ENCODE measurements around the gene TIMP2.
"Not testable (repeated sequence)": the region's sequence is repeated elsewhere in the genome, so short reads cannot be mapped to it uniquely, and the experiment has no call there.

TIMP2 gene

GRCh38 chr17:78925662-78926555, 722 bp upstream of the TIMP2 start:
- no peak for DNase-seq

- DNase-seq: no peak
Observed at GRCh38 chr17:78924481-78925151, 571 bp downstream of the TIMP2 start.

GRCh38 chr17:78923660-78924453, 1.3 kb downstream of the TIMP2 start:
- DNase-seq: peak; percentile 37

- no peak for DNase-seq
Observed at GRCh38 chr17:78922816-78923498, 2.2 kb downstream of the TIMP2 start.

GRCh38 chr17:78921437-78921971, 3.7 kb downstream of the TIMP2 start:
- DNase-seq: no peak

GRCh38 chr17:78920528-78920927, 4.7 kb downstream of the TIMP2 start:
- DNase-seq: no peak

- DNase-seq: no peak
Observed at GRCh38 chr17:78919861-78920450, 5.2 kb downstream of the TIMP2 start.

- no peak for DNase-seq
Observed at GRCh38 chr17:78918979-78919378, 6.2 kb downstream of the TIMP2 start.

GRCh38 chr17:78917451-78918275, 7.5 kb downstream of the TIMP2 start:
- no peak for DNase-seq

- DNase-seq: no peak
Observed at GRCh38 chr17:78915872-78916632, 9.1 kb downstream of the TIMP2 start.

- DNase-seq: no peak
Observed at GRCh38 chr17:78913115-78913514, 12.1 kb downstream of the TIMP2 start.

- DNase-seq: no peak
Observed at GRCh38 chr17:78912082-78912481, 13.1 kb downstream of the TIMP2 start.

GRCh38 chr17:78911543-78911942, 13.6 kb downstream of the TIMP2 start:
- DNase-seq: not testable (repeated sequence)

- DNase-seq: no peak
Observed at GRCh38 chr17:78910497-78911284, 14.5 kb downstream of the TIMP2 start.

GRCh38 chr17:78908426-78908825, 16.8 kb downstream of the TIMP2 start:
- no peak for DNase-seq

GRCh38 chr17:78905541-78905940, 19.6 kb downstream of the TIMP2 start:
- DNase-seq: no peak

GRCh38 chr17:78905116-78905515, 20.1 kb downstream of the TIMP2 start:
- no peak for DNase-seq

GRCh38 chr17:78904371-78904770, 20.8 kb downstream of the TIMP2 start:
- DNase-seq: no peak

- no peak for DNase-seq
Observed at GRCh38 chr17:78903101-78903779, 21.9 kb downstream of the TIMP2 start, which contains the start of gene CEP295NL. CEP295NL (minus strand) TSS chr17:78903201; CDS start chr17:78901828, 1,373 bp downstream.
